Ascending aorta (tissue), 2 donors: Measurements from ENCODE around the gene WIPF1. TPM values are rescaled to one million over a fixed set of nuclear protein-coding genes. Genes with fewer than 3 reads are reported as not detected.

Source experiments
- DNase-seq, 2 donors: peaks; one replicate each; pipeline ENCODE4 v3.0.0-alpha.2; 2019; ENCODE audit warnings: low spot score in 2 of 2
- H3K27ac ChIP-seq, 2 donors: fragments of 200-600 bp; sonication (generic); one replicate each; pipeline ENCODE4 v1.5.1; 2016 to 2017; ENCODE audit warnings: mild to moderate bottlenecking in 1 of 2
- H3K27me3 ChIP-seq: fragments of 200-600 bp; sonication (generic); one replicate; pipeline ENCODE4 v1.5.1; 2017
- H3K36me3 ChIP-seq, 2 donors: fragments of 200-600 bp; sonication (generic); one replicate each; pipeline ENCODE4 v1.5.1; 2016
- H3K4me1 ChIP-seq, 2 donors: fragments of 200-600 bp; sonication (generic); one replicate each; pipeline ENCODE4 v1.5.1; 2016 to 2017; ENCODE audit warnings: mild to moderate bottlenecking in 1 of 2
- H3K4me3 ChIP-seq, 2 donors: fragments of 200-600 bp; sonication (generic); one replicate each; pipeline ENCODE4 v1.5.1; 2016 to 2017; ENCODE audit warnings: mild to moderate bottlenecking in 1 of 2
- H3K9me3 ChIP-seq, 2 donors: fragments of 200-600 bp; sonication (generic); one replicate each; pipeline ENCODE4 v1.5.1; 2016
- CTCF ChIP-seq, 3 experiments: fragments of 200-600 bp in 2 of 3; fragments of 450-650 bp in 1 of 3; sonication (generic) in 2 of 3; IDR thresholded peaks; one replicate each; pipeline ENCODE4 v1.5.1; 2016 to 2019; ENCODE audit warnings: antibody characterized with exemption in 3 of 3, mild to moderate bottlenecking in 1 of 3, moderate library complexity in 1 of 3
- intact Hi-C: fragments of 100-400 bp; cut with DNase I; formaldehyde crosslinking; loops from one replicate; pipeline ENCODE4 v1.15.1; 2023
- total RNA-seq: library from RNA; depleted of rRNA; stranded (reverse); fragments of >200 nt; gene quantifications from one replicate; pipeline ENCODE4 v1.1.0, GENCODE V29; 2016

Gene WIPF1
- total RNA-seq, 1 donor from 2014 or later: 26.1 TPM

DNA sequence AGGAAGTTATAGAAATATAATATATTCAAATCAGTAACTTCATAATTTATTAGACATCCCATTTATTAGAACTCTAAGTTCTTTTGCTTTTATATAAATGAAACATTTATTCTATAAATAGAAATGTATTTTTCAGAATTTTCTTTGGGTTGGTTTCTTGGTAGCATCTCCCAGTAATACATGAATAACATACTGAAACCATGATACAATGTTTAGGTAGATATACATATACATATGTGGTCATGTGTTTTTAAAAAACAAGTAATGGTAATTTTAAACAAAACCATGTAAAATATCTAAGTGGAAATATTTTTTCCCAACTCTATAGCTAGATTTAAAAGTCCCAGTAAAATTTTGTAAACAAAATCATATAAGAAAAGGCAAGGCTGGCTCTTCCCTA lies 36.9 kb downstream of the WIPF1 start:
- Histone ChIP-seq H3K9me3 (no peaks in the 10 kb centered on the region), H3K27ac (no peak overlapping the region), H3K4me3 (no peak overlapping the region), H3K36me3 (peaks cover 21 to 43% of the 10 kb centered on the region in 2 donors), H3K27me3 (no peaks in the 10 kb centered on the region), H3K4me1 (peaks cover 0 to 3% of the 10 kb centered on the region in 2 donors)
- no peak for TF ChIP-seq CTCF (IDR thresholded peaks at IDR 0.05)
- intact Hi-C loops: no loop called here
- no peak for DNase-seq

DNA sequence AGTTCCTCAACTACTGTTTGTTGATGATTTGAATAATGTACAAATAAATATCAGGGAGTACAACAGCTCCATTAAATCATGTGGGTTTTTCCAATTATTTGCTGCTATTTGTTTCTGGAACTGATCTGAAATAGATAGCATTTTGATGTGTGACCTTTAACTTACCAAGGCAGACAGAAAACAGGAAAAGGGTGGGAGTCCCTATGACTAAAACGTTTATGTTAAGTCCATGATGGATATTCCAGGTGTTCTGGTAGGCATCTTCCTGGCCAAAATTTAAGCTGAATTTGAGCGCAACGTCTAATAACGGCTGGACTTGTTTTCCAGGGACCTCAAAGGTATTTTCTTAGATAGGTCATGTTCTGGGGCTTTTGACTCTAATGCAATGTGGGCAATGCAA lies 41.6 kb downstream of the WIPF1 start:
- intact Hi-C loops: no loop called here
- H3K9me3 ChIP-seq: no peaks in the 10 kb centered on the region

GRCh38 chr2:174554529-174555150 lies 43.0 kb downstream of the WIPF1 start:
- H3K27me3 ChIP-seq: no peaks in the 10 kb centered on the region
- no peak overlapping the region for H3K4me3 ChIP-seq
- H3K4me1 ChIP-seq: no peaks in the 10 kb centered on the region
- intact Hi-C loops: no loop called here
- peaks cover 0 to 6% of the 10 kb centered on the region in 2 donors for H3K36me3 ChIP-seq
- no peaks in the 10 kb centered on the region for H3K9me3 ChIP-seq
- TF ChIP-seq CTCF (IDR thresholded peaks at IDR 0.05): no peak
- DNase-seq: no peak
- H3K27ac ChIP-seq: no peak overlapping the region

More for the DNA sequence above, 41.6 kb downstream of the WIPF1 start:
- DNase-seq: no peak
- TF ChIP-seq CTCF (IDR thresholded peaks at IDR 0.05): no peak
- no peaks in the 10 kb centered on the region for H3K4me1 ChIP-seq
- H3K36me3 ChIP-seq: peaks cover 0 to 6% of the 10 kb centered on the region in 2 donors
- no peak overlapping the region for H3K27ac ChIP-seq
- no peak overlapping the region for H3K4me3 ChIP-seq
- H3K27me3 ChIP-seq: no peaks in the 10 kb centered on the region

DNA sequence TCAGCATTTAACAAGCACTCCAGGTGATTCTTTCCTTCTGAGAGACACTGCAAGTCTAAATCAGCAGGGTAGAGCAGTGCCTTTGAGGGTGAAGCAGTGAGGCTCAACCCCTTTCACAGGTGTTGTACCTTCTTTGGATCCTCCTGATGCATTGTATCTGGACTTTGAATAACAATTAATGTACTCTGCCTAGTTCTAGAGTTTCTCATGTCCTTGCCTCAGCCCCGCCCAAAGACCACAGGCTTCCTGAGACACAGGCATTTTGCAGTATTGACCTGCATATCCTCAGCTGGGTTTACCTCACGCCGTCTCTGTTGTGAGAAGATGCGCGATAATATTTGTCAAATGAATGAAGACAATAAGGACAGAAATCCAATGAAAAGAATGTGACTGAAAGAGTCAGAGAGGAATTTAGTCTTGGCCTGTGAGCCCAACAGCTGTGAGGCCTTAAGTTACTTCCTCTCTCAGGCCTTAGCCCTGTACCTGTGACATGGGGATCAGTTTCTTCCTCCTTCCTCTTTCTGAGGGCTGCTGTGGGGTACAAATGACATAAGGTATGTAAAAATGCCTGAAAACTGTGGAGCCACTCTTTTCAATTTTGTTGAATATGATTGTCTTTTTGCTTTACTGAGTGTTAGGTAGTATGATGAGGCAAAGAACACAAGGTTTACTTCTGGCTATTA lies 43.7 kb downstream of the WIPF1 start:
- peaks cover 0 to 5% of the 10 kb centered on the region in 2 donors for H3K36me3 ChIP-seq
- no peaks in the 10 kb centered on the region for H3K27me3 ChIP-seq
- no peaks in the 10 kb centered on the region for H3K9me3 ChIP-seq
- no peak for TF ChIP-seq CTCF (IDR thresholded peaks at IDR 0.05)
- H3K4me3 ChIP-seq: no peak overlapping the region
- no peak overlapping the region for H3K27ac ChIP-seq
- DNase-seq: no peak
- no peaks in the 10 kb centered on the region for H3K4me1 ChIP-seq
- intact Hi-C loops: no loop called here

DNA sequence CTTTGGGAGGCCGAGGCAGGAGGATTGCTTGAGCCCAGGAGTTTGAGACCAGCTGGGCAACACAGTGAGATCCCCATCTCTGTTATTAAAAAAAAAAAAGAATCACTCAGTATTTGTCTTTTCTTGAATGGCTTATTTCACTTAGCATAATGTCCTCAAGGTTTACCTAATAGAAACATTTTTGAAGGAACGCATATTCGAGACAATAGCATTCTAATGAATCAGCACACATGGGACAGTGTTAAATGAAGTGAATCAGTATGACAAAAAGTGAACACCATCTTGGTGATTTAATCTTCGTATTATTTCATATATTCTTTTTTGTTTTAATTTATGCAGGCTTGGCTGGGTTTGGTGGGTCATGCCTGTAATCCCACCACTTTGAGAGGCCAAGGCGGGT lies 44.7 kb downstream of the WIPF1 start:
- Histone ChIP-seq H3K27me3 (no peaks in the 10 kb centered on the region), H3K27ac (no peak overlapping the region), H3K4me3 (no peak overlapping the region), H3K4me1 (no peaks in the 10 kb centered on the region), H3K9me3 (no peaks in the 10 kb centered on the region), H3K36me3 (no peaks in the 10 kb centered on the region)
- TF ChIP-seq CTCF (IDR thresholded peaks at IDR 0.05): no peak
- intact Hi-C loops: no loop called here
- DNase-seq: no peak
